Measurements from ENCODE around the gene CAPZA2.

GRCh38 chr7:116970238-116970910, 108.0 kb downstream of the CAPZA2 start:
- no peak for TF ChIP-seq MLX (CRISPR knock-in tag; IDR thresholded peaks at IDR 0.05)
- TF ChIP-seq CTCF (IDR thresholded peaks at IDR 0.05) = no peak
- no peak for TF ChIP-seq HMGA2 (CRISPR knock-in tag; IDR thresholded peaks at IDR 0.05)
- no peak for TF ChIP-seq OVOL2 (CRISPR knock-in tag; IDR thresholded peaks at IDR 0.05; ENCODE audit: borderline replicate concordance)
- no peak for TF ChIP-seq E2F5 (CRISPR knock-in tag; IDR thresholded peaks at IDR 0.05)
- no peak for TF ChIP-seq ZBTB21 (CRISPR knock-in tag; IDR thresholded peaks at IDR 0.05; ENCODE audit: borderline replicate concordance)
- TF ChIP-seq MYBL2 (CRISPR knock-in tag; IDR thresholded peaks at IDR 0.05) = no peak
- TF ChIP-seq GRHL2 (CRISPR knock-in tag; IDR thresholded peaks at IDR 0.05; ENCODE audit: insufficient replicate concordance, severe bottlenecking) = no peak
- no peak for TF ChIP-seq SP1 (CRISPR knock-in tag; conservative IDR thresholded peaks at IDR 0.05)
- TF ChIP-seq ZNF512 (CRISPR knock-in tag; IDR thresholded peaks at IDR 0.05; ENCODE audit: borderline replicate concordance) = no peak
- TF ChIP-seq MAX (CRISPR knock-in tag; IDR thresholded peaks at IDR 0.05) = no peak
- no peak for TF ChIP-seq NR2C2 (CRISPR knock-in tag; IDR thresholded peaks at IDR 0.05)

Measured in WTC11 (cell line).